ENCODE measurements around the gene POLD3. TPM values are rescaled to one million over a fixed set of nuclear protein-coding genes. Genes with fewer than 3 reads are reported as not detected.
A peak's percentile ranks its signal among the peaks of the same experiment; 100 is the strongest.

POLD3 gene
- total RNA-seq, 2 donors from 2014 or later: 38.5 to 52.2 TPM

GRCh38 chr11:74630043-74630442 lies 37.7 kb downstream of the POLD3 start:
- Mint-ChIP-seq H3K9me3 (no peaks in the 10 kb centered on the region), H3K27me3 (ENCODE audit: insufficient read depth) (no peaks in the 10 kb centered on the region), H3K36me3 (ENCODE audit: low read depth) (peaks cover 17% of the 10 kb centered on the region), H3K4me3 (no peak overlapping the region), H3K4me1 (peaks cover 1% of the 10 kb centered on the region), H3K27ac (no peak overlapping the region)
- Histone ChIP-seq H3K4me1 (ENCODE audit: control insufficient read depth, insufficient read depth, low read length) (no peaks in the 10 kb centered on the region), H3K4me3 (ENCODE audit: low read length) (no peak overlapping the region), H3K27ac (ENCODE audit: low read depth, low read length) (no peak overlapping the region), H3K36me3 (ENCODE audit: control insufficient read depth, insufficient read depth, low read length) (peaks cover 70% of the 10 kb centered on the region), H3K9me3 (ENCODE audit: control insufficient read depth, low read length) (no peaks in the 10 kb centered on the region), H3K9ac (ENCODE audit: extremely low read depth, low read length, poor library complexity, severe bottlenecking) (no peak overlapping the region), H3K27me3 (ENCODE audit: control insufficient read depth, insufficient read depth, low read length, poor library complexity, severe bottlenecking) (no peaks in the 10 kb centered on the region)
- 100% methylated on average over 1 of the region's 2 CpGs; no CpG with 5 or more reads in 1 of the 2 experiments for WGBS, 2 experiments (ENCODE audit: insufficient coverage in 1 of 2, insufficient read length in 1 of 2)
- no peak for TF ChIP-seq CTCF (conservative IDR thresholded peaks at IDR 0.05)
- no peak for DNase-seq

- H3K9me3 Mint-ChIP-seq: no peaks in the 10 kb centered on the region
- peaks cover 12% of the 10 kb centered on the region for H3K4me1 ChIP-seq (ENCODE audit: control insufficient read depth, insufficient read depth, low read length)
- peaks cover 22% of the 10 kb centered on the region for H3K36me3 Mint-ChIP-seq (ENCODE audit: low read depth)
- H3K27ac ChIP-seq (ENCODE audit: low read depth, low read length): no peak overlapping the region
- H3K27me3 ChIP-seq (ENCODE audit: control insufficient read depth, insufficient read depth, low read length, poor library complexity, severe bottlenecking): no peaks in the 10 kb centered on the region
- no peak overlapping the region for H3K27ac Mint-ChIP-seq
- no peaks in the 10 kb centered on the region for H3K27me3 Mint-ChIP-seq (ENCODE audit: insufficient read depth)
- peaks cover 82% of the 10 kb centered on the region for H3K36me3 ChIP-seq (ENCODE audit: control insufficient read depth, insufficient read depth, low read length)
- TF ChIP-seq CTCF (conservative IDR thresholded peaks at IDR 0.05): no peak
- no peaks in the 10 kb centered on the region for H3K9me3 ChIP-seq (ENCODE audit: control insufficient read depth, low read length)
- H3K4me3 Mint-ChIP-seq: no peak overlapping the region
- H3K4me1 Mint-ChIP-seq: peaks cover 3% of the 10 kb centered on the region
- no peak for DNase-seq
- H3K4me3 ChIP-seq (ENCODE audit: low read length): no peak overlapping the region
- 97 to 100% methylated on average over 1 to 4 of the region's 5 CpGs for WGBS, 2 experiments (ENCODE audit: insufficient coverage in 1 of 2, insufficient read length in 1 of 2)
- H3K9ac ChIP-seq (ENCODE audit: extremely low read depth, low read length, poor library complexity, severe bottlenecking): no peak overlapping the region
These were observed 41.3 kb downstream of the POLD3 start for GRCh38 chr11:74633406-74634393.

GRCh38 chr11:74634537-74634936 lies 42.2 kb downstream of the POLD3 start:
- TF ChIP-seq CTCF (conservative IDR thresholded peaks at IDR 0.05): peak; percentile 62

More at GRCh38 chr11:74634537-74634936, 42.2 kb downstream of the POLD3 start:
- H3K27ac ChIP-seq (ENCODE audit: low read depth, low read length): no peak overlapping the region
- peaks cover 19% of the 10 kb centered on the region for H3K36me3 Mint-ChIP-seq (ENCODE audit: low read depth)
- no peaks in the 10 kb centered on the region for H3K27me3 ChIP-seq (ENCODE audit: control insufficient read depth, insufficient read depth, low read length, poor library complexity, severe bottlenecking)
- H3K27ac Mint-ChIP-seq: no peak overlapping the region
- H3K4me3 ChIP-seq (ENCODE audit: low read length): no peak overlapping the region
- 90 to 93% methylated on average over 4 of the region's 4 CpGs for WGBS, 2 experiments (ENCODE audit: insufficient coverage in 1 of 2, insufficient read length in 1 of 2)
- no peaks in the 10 kb centered on the region for H3K9me3 Mint-ChIP-seq
- H3K4me3 Mint-ChIP-seq: no peak overlapping the region
- peaks cover 81% of the 10 kb centered on the region for H3K36me3 ChIP-seq (ENCODE audit: control insufficient read depth, insufficient read depth, low read length)
- H3K27me3 Mint-ChIP-seq (ENCODE audit: insufficient read depth): no peaks in the 10 kb centered on the region
- no peak overlapping the region for H3K9ac ChIP-seq (ENCODE audit: extremely low read depth, low read length, poor library complexity, severe bottlenecking)
- peaks cover 8% of the 10 kb centered on the region for H3K4me1 Mint-ChIP-seq
- peaks cover 16% of the 10 kb centered on the region for H3K4me1 ChIP-seq (ENCODE audit: control insufficient read depth, insufficient read depth, low read length)
- H3K9me3 ChIP-seq (ENCODE audit: control insufficient read depth, low read length): no peaks in the 10 kb centered on the region
- DNase-seq: no peak

Measured in endodermal cell (in vitro differentiated cells).